Activated B cell treated with CpG ODN at 0.5 μM for 24 hours (primary cell): ENCODE results near the gene PCID2. TPM values are rescaled to one million over a fixed set of nuclear protein-coding genes. Genes with fewer than 3 reads are reported as not detected.

ENCODE experiments used
- ATAC-seq: fragments of 200-7000 bp; cut with Tn5 transposase; one replicate; pipeline ENCODE4 v1.10.0; 2021; ENCODE audit warnings: low read depth, mild to moderate bottlenecking, moderate library complexity
- CTCF ChIA-PET: fragments of 350-600 bp; sonication (Branson Sonifier 250); formaldehyde crosslinking; loops from one replicate; lab custom pipeline; 2021; ENCODE audit warnings: antibody characterized with exemption; lab: Charles Lee
- POLR2A ChIA-PET: fragments of 350-600 bp; sonication (Branson Sonifier 250); formaldehyde crosslinking; loops from one replicate; lab custom pipeline; 2021; ENCODE audit warnings: antibody characterized with exemption; lab: Charles Lee
- DNase-seq: peaks from one replicate; pipeline ENCODE4 v3.0.0; 2022
- H3K27ac Mint-ChIP-seq: one replicate; pipeline ENCODE4 v1.8.0; 2020; ENCODE audit warnings: mixed read lengths
- H3K27me3 Mint-ChIP-seq: one replicate; pipeline ENCODE4 v1.8.0; 2021; ENCODE audit warnings: mixed read lengths
- H3K36me3 Mint-ChIP-seq: one replicate; pipeline ENCODE4 v1.8.0; 2021; ENCODE audit warnings: low read depth, mixed read lengths
- H3K4me1 Mint-ChIP-seq: one replicate; pipeline ENCODE4 v1.8.0; 2021; ENCODE audit warnings: mixed read lengths
- H3K4me3 Mint-ChIP-seq: one replicate; pipeline ENCODE4 v1.8.0; 2020; ENCODE audit warnings: mild to moderate bottlenecking, mixed read lengths
- H3K9me3 Mint-ChIP-seq: one replicate; pipeline ENCODE4 v1.8.0; 2020; ENCODE audit warnings: mixed read lengths
- intact Hi-C: fragments of 100-400 bp; cut with micrococcal nuclease; formaldehyde crosslinking; loops from one replicate; pipeline ENCODE4 v1.15.1; 2024
- total RNA-seq: library from RNA; stranded (reverse); gene quantifications from 2 replicates; pipeline ENCODE4 v1.2.3, GENCODE V29; 2022
- TF ChIP-seq, protein P1 (sequence below): fragments of 200-600 bp; IDR thresholded peaks from one replicate; pipeline ENCODE4 v1.8.0; 2022; ENCODE audit warnings: antibody characterized with exemption, mild to moderate bottlenecking

The PCID2 gene
- total RNA-seq, 1 donor from 2014 or later: 43.1 TPM

DNA sequence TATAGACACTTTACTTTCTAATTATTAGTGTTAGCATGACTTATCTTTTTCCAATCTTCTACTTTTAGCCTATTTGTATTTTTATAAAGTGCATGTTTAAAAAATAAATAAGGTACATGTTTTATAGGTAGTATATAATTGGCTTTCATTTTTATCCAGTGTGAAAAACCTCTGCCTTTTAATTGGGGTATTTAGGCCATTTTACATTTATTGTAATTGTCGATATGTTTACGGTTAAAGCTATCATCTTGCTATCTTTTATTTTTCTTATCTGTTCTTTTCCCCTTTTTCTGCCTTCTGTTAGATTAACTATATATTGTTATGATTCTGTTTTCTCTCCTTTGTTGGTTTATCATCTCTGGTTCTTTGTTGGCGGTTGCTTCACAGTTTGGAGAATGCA lies 40.9 kb downstream of the PCID2 start:
- CTCF ChIA-PET: no interaction called here
- TF ChIP-seq, protein P1, sequence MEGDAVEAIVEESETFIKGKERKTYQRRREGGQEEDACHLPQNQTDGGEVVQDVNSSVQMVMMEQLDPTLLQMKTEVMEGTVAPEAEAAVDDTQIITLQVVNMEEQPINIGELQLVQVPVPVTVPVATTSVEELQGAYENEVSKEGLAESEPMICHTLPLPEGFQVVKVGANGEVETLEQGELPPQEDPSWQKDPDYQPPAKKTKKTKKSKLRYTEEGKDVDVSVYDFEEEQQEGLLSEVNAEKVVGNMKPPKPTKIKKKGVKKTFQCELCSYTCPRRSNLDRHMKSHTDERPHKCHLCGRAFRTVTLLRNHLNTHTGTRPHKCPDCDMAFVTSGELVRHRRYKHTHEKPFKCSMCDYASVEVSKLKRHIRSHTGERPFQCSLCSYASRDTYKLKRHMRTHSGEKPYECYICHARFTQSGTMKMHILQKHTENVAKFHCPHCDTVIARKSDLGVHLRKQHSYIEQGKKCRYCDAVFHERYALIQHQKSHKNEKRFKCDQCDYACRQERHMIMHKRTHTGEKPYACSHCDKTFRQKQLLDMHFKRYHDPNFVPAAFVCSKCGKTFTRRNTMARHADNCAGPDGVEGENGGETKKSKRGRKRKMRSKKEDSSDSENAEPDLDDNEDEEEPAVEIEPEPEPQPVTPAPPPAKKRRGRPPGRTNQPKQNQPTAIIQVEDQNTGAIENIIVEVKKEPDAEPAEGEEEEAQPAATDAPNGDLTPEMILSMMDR: no peak
- peaks cover 5% of the 10 kb centered on the region for H3K4me1 Mint-ChIP-seq

DNA sequence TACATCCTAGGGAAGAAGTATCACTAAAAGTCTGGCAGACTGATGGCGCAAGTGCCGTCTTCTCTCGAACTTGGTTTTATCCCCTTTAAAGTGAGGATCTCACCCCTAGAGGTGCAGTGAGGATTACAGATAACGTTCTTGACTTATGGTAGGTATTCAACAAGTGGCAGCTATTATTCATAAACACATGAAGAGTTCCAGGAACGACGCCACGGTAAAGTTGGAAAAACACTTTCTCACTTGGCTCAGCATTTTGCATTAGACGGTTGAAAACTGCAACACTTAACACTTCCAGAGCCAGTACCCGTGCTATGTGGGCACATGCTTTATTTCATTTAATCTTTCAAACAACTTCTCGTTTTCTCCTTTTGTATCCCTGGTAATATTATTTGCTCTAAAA lies 41.3 kb downstream of the PCID2 start:
- no peak for DNase-seq
- Mint-ChIP-seq H3K36me3 (peaks cover 24% of the 10 kb centered on the region), H3K4me3 (no peak overlapping the region), H3K27ac (no peak overlapping the region), H3K9me3 (peaks cover 3% of the 10 kb centered on the region), H3K27me3 (no peaks in the 10 kb centered on the region), H3K4me1 (peaks cover 5% of the 10 kb centered on the region)
- ChIA-PET POLR2A (no interaction called here), CTCF (no interaction called here)
- ATAC-seq: no peak
- intact Hi-C loops: no loop called here
- TF ChIP-seq, protein P1: no peak

More for the DNA sequence above, 40.9 kb downstream of the PCID2 start:
- DNase-seq (no peak), ATAC-seq (no peak)
- Mint-ChIP-seq H3K9me3 (peaks cover 3% of the 10 kb centered on the region), H3K4me3 (no peak overlapping the region), H3K36me3 (peaks cover 27% of the 10 kb centered on the region), H3K27ac (no peak overlapping the region), H3K27me3 (no peaks in the 10 kb centered on the region)
- POLR2A ChIA-PET: no interaction called here
- intact Hi-C loops: no loop called here

DNA sequence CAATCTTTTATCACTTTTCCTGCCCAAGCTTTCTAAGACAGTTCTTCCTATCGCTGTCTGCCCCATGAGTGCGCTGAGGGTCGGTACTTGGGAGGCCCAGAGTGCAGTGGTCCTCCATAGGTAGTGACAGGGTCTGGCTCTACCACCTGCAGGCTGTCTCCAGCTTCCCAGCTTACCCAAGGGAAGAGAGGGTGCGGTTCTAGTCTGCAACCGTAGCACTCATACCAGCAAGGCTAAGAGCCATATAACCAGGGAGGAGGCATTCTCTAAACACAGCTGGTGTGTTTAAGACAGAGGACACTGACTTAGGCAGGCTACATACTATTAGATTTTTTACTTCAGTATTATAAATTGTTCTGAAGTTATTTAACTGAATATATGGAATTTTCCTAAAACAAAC lies 41.8 kb downstream of the PCID2 start:
- intact Hi-C loops: no loop called here
- TF ChIP-seq, protein P1: no peak
- H3K4me1 Mint-ChIP-seq: peaks cover 5% of the 10 kb centered on the region
- no peak overlapping the region for H3K4me3 Mint-ChIP-seq
- ChIA-PET CTCF (no interaction called here), POLR2A (no interaction called here)
- peaks cover 21% of the 10 kb centered on the region for H3K36me3 Mint-ChIP-seq
- H3K9me3 Mint-ChIP-seq: peaks cover 3% of the 10 kb centered on the region
- no peaks in the 10 kb centered on the region for H3K27me3 Mint-ChIP-seq
- H3K27ac Mint-ChIP-seq: no peak overlapping the region
- no peak for ATAC-seq
- DNase-seq: no peak

DNA sequence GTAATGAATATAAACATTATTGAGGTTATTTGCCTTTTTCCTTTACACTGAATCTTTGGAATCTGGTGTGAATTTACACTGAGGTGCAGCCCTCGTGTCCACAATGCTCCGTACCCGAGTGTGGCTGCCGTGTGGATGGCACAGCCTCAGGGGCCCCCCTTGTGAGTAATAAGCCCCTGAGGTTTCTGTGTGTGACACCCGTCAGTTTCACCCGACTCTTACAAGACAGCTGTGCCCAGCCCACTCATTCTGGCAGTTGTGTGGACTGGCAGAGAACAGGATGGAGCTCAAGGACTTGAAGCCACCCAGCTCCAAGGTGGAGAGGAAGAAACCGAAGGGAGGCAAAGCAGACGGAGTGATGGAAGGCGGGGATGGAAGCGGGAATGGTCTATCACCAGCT lies 42.2 kb downstream of the PCID2 start:
- intact Hi-C loops: no loop called here
- Mint-ChIP-seq H3K27me3 (peaks cover 2% of the 10 kb centered on the region), H3K4me3 (no peak overlapping the region), H3K4me1 (peaks cover 5% of the 10 kb centered on the region), H3K27ac (no peak overlapping the region), H3K36me3 (peaks cover 16% of the 10 kb centered on the region), H3K9me3 (peaks cover 3% of the 10 kb centered on the region)
- no peak for ATAC-seq
- CTCF ChIA-PET: no interaction called here
- no peak for DNase-seq
- POLR2A ChIA-PET: no interaction called here
- TF ChIP-seq, protein P1: no peak

DNA sequence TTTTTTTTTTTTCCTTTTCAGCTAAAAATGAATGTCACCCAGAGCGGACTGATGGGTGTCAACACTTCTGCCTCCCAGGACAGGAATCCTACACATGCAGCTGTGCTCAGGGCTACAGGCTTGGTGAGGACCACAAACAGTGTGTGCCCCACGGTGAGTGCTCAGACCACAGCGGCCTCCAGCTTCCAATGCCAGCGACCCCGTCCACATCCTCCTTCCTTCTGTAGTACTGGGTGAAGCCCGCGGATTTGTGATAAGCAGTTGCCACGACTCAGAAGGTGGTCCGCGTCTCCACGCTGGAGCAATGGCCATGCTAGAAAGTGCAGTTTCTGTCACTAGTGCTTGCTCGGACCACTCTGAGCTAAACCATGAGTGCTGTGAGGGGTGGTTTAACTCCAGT lies 44.0 kb downstream of the PCID2 start:
- Mint-ChIP-seq H3K9me3 (peaks cover 3% of the 10 kb centered on the region), H3K36me3 (peaks cover 10% of the 10 kb centered on the region), H3K27ac (no peak overlapping the region), H3K27me3 (peaks cover 4% of the 10 kb centered on the region), H3K4me3 (no peak overlapping the region), H3K4me1 (peaks cover 5% of the 10 kb centered on the region)
- DNase-seq: no peak
- POLR2A ChIA-PET: no interaction called here
- intact Hi-C loops: no loop called here
- TF ChIP-seq, protein P1: no peak
- CTCF ChIA-PET: no interaction called here
- ATAC-seq: no peak
